KBM-7 (cell line): ENCODE measurements around the gene PTMS.
A peak's percentile ranks its signal among the peaks of the same experiment; 100 is the strongest.
"Not testable (repeated sequence)": the region's sequence is repeated elsewhere in the genome, so short reads cannot be mapped to it uniquely, and the experiment has no call there.

ENCODE experiments used
- DNase-seq: peaks from one replicate; pipeline ENCODE4 v3.0.0-alpha.2; 2015
- in situ Hi-C: fragments of 300-500 bp; cut with MboI; formaldehyde crosslinking; loops from 2 replicates; pipeline ENCODE4 v1.14.3; 2020; ENCODE audit warnings: low sequenced_read_pairs, low pct_unique_long_range_greater_than_20kb, mixed read lengths

The PTMS gene, protein sequence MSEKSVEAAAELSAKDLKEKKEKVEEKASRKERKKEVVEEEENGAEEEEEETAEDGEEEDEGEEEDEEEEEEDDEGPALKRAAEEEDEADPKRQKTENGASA

DNA sequence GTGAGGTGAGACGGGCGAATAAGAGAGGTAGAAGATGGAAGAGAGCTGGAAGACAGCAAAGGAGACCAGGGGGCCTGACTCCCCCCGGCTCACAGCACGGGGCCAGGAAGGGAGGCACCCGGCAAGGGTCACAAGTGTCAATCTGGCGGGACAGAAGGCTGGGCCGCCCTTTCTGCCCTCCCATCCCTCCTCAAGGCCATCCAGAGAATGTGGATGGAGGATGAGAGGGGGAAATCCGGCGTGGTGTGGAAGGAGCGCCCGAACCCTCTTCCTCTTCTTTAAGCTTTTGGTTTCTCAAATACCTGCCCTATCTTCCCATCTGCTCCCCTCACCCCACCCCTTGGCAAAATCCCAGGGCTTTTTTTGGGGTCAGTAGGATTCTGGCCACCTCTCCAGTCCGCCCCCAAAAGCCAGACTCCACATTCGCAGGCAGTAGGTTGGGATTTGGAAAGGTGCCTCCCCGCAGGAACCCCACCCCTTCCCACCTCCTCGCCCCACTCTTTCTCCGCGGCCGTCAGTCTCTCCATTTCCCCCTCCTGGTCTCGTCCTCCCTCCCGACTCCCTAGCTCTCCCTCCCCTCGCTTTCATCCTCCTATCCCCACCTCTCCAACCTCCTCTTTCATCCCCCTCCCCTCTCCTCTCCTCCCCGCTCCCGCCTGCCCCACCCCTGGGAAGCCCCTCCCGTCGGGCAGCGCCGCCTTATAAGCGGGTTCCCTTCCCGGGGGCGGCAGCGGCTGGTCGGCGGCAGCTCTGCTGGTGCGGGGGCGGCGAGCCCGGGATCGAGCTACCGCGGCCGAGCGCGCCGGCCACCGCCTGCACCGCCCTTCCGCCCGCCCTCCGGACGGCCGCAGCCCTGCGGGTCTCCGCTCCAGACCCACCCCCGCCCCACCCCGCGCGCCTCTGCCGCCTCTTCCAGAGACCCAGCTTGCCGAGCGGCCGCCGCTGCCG is at the start of gene PTMS:
TSS of gene PTMS (plus strand) at position 730 of the 948 bp plus-strand sequence. CDS start 343 bp downstream, outside the sequence.
- in situ Hi-C loops, result no loop called here
- DNase-seq, result peak; percentile 71

DNA sequence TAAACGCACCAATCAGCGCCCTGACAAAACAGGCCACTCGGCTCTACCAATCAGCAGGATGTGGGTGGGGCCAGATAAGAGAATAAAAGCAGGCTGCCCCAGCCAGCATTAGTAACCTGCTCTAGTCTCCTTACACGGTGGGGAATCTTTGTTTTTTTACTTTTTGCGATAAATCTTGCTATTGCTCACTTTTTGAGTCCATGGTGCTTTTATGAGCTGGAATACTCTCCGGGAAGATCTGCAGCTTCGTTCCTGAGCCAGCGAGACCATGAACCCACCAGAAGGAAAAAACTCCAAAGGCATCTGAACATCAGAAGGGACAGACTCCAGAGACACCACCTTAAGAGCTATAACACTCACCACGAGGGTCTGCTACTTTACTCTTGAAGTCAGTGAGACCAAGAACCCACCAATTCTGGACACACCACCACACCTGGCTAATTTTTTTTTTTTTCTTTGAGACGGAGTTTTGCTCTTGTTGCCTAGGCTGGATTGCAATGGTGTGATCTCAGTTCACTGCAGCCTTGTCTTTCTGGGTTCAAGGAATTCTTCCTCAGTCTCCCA is 49.2 kb upstream of the PTMS start:
- in situ Hi-C loops, result no loop called here
- DNase-seq, result no peak

DNA sequence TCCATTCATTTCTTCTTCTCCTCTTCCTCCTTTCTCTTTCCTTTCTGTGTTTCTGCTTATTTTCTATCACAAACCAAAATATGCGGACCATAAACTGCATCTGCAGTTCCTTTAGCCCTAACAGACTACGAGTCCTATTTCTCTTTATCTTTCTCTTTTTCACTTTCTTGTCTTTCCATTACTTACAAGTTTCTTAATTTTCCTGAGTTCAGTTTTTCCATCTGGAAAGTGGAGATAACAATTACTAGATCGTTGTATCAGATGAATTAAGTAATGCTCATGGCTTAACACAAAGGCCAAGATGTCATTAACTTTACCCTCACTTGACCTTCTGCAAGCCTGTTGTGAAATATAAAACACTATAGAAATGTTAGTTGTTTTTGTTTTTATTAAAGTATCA is 43.3 kb upstream of the PTMS start:
- DNase-seq, result no peak
- in situ Hi-C loops, result no loop called here

DNA sequence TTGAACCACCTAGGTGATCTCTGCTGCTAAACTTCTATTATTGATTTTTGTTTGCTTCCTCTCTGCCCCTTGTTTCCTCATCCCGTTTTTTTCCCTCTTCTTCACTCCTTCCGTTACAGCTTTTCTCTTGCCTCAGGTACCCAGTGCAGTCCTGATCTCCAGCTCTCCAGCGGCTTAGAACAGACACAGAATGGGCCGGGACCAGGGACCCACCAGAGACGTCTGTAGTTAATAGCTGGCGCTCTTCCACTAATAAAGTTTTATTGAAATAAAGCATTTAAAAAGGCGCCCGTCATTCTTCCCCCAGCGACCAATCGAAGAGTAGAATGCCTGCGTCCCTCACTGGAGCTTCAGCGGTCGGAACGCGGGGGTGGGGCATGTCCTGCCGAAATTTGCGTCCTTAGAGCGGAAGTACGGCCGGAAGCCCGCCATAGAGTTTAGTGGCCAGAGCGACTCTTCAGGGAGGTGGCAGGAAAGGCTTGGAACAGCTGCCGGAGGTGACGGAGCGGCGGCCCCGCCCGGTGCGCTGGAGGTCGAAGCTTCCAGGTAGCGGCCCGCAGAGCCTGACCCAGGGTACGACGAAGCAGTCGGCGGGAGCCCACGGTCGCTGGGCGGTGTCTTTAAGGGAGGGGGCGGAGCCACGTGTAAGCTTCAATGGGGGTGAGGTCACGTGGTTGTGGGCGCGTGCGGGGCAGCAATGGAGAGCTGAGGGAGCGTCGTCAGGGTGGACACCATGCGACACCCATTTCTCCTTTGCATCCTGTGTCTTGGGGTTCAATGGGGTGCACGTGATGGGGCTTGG is 42.4 kb upstream of the PTMS start, which contains the start of gene COPS7A:
TSS of gene COPS7A (plus strand) at position 440 of the 802 bp plus-strand sequence. CDS start 611 bp downstream, outside the sequence.
- peak; percentile 99 for DNase-seq
- in situ Hi-C loops, result no loop called here

DNA sequence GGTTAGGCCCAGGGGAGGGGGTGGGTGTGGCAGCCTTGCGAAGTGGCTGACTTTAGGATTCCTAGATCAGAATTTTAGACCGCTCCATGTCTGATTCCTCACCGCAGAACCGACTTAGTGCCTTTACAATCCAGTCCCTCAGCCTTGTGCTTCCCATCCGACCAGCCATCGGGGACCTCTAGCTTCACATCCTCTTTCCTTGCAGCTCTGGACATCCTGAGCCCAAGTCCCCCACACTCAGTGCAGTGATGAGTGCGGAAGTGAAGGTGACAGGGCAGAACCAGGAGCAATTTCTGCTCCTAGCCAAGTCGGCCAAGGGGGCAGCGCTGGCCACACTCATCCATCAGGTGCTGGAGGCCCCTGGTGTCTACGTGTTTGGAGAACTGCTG is 41.8 kb upstream of the PTMS start:
- peak; percentile 54 for DNase-seq
- in situ Hi-C loops, result no loop called here

DNA sequence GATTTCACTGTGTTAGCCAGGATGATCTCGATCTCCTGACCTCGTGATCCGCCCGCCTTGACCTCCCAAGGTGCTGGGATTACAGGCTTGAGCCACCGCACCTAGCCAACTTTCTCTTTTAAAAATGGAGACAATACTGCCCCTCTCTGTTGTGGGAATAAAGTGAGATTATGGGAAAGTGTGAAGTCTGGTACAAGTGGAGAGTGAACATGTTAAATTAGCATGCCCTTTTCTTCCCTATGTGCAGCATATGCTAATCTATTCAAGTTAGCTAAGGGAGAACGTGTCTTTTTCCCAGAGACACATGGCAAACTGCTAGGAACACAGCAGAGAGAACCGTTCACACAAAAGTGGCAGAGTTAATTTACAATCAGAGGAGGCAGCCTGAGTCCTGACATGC is 40.8 kb upstream of the PTMS start:
- no peak for DNase-seq
- in situ Hi-C loops, result no loop called here

DNA sequence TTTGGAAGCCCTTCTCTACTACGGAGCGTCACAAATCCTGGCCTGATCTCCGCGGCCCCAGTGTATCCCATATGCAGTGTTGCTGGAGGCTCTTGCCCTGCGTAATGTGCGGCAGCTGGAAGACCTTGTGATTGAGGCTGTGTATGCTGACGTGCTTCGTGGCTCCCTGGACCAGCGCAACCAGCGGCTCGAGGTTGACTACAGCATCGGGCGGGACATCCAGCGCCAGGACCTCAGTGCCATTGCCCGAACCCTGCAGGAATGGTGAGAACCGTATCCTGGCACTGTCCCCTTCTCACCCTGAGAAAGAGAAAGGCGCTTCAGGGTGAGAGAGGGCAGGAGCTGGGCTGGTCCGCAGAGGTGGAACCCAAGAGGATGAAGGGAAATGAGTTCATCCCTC is 37.0 kb upstream of the PTMS start:
- in situ Hi-C loops, result no loop called here
- DNase-seq, result no peak

DNA sequence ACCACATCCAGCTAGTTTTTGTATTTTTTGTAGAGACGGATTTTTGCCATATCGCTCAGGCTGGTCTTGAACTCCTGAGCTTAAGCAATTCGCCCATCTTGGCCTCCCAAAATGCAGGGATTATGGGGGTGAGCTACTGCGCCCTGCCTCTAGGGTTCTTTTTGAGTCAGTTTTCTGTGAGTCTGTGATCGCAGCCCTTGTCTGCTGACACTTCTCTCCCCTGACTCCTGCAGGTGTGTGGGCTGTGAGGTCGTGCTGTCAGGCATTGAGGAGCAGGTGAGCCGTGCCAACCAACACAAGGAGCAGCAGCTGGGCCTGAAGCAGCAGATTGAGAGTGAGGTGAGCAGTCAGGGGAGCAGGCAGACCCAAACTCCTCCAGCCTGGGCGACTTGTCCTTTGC is 36.0 kb upstream of the PTMS start:
- no peak for DNase-seq
- in situ Hi-C loops, result no loop called here

DNA sequence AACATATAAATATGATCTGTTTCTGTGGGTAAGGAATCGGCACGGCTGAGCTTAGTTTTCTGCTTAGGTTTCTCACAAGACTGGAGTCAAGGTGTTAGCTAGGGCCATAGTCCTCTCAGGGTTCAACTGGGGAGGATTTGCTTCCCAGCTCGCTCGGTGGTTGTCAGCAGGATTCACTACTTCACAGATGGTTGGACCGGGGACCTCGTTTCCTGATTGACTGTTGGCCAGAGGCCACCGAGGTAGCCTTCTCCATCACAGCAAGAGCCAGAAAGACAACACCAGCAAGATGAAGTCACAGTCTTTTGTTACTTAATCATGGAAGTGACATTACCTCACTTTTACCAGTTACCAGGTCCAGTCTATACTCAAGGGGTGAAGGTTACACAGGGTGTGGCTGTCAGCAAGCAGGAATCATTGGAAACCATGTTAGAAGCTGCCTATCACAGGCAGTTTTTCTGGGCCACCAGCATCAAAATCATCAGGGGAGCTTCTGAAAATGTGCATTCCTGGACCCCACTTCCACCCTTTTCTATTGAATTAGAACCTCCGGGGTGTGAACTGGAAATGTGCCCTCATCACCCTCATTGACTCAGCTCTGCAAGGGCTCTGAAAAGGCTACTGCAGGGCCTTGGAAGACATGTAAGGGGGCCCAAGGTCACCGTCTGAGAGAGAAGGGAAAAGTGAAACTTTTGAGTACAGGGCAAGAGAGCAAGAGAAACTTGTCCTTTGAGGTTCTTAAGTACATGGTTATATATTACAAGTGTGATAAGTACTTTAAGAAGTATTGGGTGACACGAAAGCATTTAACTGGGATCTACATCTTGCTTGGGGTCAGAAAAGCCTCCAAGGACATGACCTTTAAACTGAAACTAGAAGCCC is 31.4 kb upstream of the PTMS start:
- DNase-seq, result no peak
- in situ Hi-C loops, result no loop called here

DNA sequence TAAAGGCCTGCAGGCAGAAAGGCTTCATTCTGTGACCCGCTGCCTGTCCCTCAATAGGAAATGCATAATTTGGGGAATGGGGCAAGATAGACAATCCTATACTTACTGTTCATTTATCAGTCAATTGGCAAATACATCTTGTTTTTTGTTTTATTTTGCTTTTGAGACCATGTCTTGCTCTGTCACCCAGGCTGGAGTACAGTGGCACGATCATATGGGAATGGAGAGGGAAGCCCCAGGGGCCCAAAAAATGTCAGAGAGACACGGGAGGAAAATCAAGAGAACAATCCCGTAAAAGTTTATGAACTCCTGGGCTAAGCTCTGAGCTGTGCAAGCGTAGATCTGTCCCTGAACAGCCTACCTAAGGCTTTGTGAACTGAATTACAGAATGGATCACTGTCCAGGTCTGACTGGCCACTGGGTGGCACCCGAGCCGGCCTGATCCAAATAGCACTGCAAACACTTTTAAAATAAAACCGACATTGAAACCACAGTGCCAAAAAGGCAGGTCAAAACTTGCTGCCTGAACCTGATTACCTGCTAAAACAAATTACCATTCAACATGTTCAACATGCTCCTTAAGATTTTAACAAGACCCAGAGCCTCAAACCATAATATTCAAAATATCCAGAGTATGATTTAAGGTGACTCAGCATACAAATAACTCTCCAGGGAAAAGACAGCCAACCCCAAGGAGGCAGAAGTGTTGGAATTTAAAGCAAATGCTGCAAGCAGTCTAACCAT is 30.5 kb upstream of the PTMS start:
- peak; percentile 70 for DNase-seq
- in situ Hi-C loops, result no loop called here

DNA sequence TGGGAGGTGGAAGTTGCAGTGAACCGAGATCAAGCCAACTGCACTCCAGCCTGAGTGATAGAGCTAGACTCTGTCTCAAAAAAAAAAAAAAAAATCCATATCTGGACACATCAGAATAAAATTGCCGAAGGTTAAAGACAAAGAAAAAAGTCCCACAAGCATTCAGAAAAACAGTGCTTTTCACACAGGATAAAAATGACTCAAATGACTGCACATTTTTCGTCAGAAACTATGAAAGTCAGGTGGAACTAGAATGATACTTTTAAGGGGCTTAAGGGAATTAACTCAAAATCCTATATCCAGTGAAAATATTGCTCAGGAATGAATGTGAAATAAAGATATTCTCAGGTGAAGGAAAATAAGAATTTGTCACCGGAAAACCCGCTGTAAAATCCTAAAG is 29.4 kb upstream of the PTMS start:
- in situ Hi-C loops, result no loop called here
- no peak for DNase-seq

DNA sequence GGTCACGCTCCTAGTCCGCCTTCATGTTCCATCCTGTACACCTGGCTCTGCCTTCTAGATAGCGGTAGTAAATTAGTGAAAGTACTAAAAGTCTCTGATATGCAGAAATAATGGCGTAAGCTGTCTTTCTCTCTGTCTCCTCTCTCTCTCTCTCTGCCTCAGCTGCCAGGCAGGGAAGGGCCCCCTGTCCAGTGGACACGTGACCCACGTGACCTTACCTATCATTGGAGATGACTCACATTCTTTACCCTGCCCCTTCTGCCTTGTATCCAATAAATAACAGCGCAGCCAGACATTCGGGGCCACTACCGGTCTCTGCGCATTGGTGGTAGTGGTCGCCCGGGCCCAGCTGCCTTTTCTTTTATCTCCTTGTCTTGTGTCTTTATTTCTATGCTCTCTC is 24.1 kb upstream of the PTMS start:
- DNase-seq, in situ Hi-C loops: not testable (repeated sequence)

DNA sequence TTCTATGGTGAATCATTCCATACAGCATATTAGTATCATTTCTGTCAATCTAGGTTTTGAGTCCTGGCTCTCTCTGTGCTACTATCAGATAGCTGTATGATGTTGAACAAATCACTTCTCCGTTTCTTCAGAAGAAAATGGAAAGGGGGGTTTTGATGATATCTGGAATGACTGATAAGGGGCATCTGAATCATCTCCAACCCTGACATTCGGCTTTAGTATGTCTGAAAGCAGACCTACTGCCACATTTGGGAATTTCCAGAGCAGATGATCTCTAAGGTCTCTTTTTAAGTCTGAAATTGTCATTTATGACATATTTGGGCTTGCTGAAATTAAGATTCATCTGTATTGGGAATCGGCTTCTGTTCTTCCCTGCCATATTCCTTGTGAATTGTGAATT is 23.3 kb upstream of the PTMS start:
- no peak for DNase-seq
- in situ Hi-C loops, result no loop called here

DNA sequence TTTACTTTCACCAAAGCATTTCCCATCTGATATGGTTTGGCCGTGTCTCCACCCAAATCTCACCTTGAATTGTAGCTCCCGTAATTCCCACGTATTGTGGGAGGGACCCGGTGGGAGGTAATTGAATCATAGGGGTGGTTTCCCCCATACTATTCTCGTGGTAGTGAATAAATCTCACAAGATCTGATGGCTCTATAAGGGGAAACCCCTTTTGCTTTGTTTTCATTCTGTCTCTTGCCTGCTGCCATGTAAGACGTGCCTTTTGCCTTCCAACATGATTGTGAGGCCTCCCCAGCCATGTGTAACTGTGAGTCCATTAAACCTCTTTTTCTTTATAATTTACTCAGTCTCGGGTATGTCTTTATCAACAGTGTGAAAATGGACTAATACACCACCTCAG is 22.9 kb upstream of the PTMS start:
- DNase-seq, in situ Hi-C loops: not testable (repeated sequence)

DNA sequence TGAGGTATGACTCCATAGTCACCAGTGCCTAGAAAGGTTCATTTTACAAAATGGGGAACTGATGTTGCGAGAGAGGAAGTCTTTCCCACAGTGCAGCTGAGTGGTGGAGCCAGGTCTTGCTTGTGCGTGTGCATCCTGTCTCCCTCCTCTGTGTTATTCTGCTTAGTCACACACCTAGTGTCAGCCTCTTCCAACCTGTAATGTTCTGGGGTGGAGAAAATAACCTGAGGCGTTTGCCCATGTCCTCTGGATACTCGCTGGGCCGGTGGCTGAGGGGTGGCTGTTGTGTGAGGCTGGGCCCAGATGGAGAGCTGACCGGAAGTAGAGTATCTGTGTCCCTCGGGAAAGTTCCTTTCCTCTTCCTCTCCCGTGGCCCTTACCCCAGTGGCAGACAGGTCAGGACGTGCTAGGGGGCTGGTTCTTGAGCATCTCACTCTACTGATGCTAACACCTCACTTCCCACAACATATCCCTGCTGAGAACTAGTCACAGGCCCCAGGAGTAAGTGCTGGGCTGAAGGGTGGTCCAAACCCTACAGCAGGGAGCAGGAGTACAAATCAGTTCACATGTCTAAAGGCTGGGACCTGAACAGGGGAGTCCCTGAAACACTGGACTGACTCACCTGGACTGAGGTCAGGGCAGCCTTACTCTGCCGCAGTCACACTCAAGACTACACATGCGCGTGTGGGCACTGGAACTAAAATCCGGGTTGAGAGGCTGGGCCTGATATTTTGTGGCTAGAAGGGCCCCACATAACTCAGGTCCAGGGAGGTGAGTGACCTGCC is 20.2 kb upstream of the PTMS start:
- in situ Hi-C loops, result no loop called here
- DNase-seq, result peak; percentile 87

DNA sequence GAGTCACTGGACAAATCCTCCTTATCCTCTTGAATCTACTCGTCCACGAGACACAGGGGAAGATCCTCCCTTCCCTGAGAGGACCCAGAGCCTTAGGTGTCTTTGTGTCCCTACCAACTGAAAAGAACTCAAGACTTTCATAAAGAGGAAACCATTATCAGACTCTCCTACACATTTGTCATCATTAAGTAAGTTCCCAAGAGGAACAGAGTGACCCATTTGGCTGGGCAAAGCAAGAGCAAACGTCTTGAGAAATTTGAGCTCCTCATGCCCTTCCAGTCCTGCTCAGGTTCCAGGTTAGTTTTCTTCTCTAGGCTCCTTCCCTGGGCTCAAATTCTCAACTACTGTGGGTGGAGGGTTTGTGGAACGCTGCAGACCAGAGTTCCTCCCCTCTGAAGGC is 18.9 kb upstream of the PTMS start:
- in situ Hi-C loops, result no loop called here
- no peak for DNase-seq

DNA sequence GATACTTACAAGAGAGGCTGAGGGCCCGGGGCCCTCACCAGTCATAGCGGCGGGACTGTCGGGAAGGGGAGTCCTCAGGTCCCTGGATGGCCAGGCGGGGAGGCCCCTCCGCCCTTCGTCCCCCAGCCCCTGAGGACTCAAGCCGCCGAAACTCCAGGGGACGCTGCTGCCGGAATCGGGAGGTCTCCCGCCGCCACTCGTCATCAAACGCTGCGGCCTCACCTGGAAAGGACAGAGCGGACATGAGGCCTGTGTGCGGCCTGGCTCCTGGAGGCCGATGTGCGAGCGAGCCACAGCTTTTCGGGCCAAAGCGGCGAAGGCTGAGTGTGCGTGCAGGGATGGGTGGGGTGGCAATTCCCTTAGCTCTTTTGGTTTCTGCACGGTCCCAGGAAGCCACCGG is 17.4 kb upstream of the PTMS start:
- no peak for DNase-seq

More for the DNA sequence above, 17.4 kb upstream of the PTMS start:
- in situ Hi-C loops, result no loop called here
